Heart left ventricle (tissue), 16 donors: Measurements from ENCODE around the gene CSTPP1. TPM values are rescaled to one million over a fixed set of nuclear protein-coding genes. Genes with fewer than 3 reads are reported as not detected.

Source experiments
- ATAC-seq, 4 donors: fragments of 200-7000 bp; cut with Tn5 transposase; one replicate each; pipeline ENCODE4 v1.9.1; 2020 to 2022; ENCODE audit warnings: moderate library complexity in 4 of 4, mild to moderate bottlenecking in 3 of 4, moderate number of reproducible peaks in 1 of 4
- DNase-seq, 5 donors: peaks; one replicate each; pipeline ENCODE4 v3.0.0-alpha.2; 2020
- H3K27ac ChIP-seq, 12 donors: fragments of 200-600 bp; sonication (generic) in 4 of 12; one replicate each; pipeline versions ENCODE4 v1.5.0 to v1.8.0; 2016 to 2022; ENCODE audit warnings: mild to moderate bottlenecking in 2 of 12
- H3K27me3 ChIP-seq, 9 donors: fragments of 200-600 bp; sonication (generic) in 2 of 9; one replicate each; pipeline versions ENCODE4 v1.5.1 to v1.8.0; 2016 to 2022; ENCODE audit warnings: mild to moderate bottlenecking in 3 of 9
- H3K36me3 ChIP-seq, 9 donors: fragments of 200-600 bp; sonication (generic) in 2 of 9; one replicate each; pipeline versions ENCODE4 v1.5.0 to v1.8.0; 2018 to 2022; ENCODE audit warnings: mild to moderate bottlenecking in 2 of 9
- H3K4me1 ChIP-seq, 12 donors: fragments of 200-600 bp; sonication (generic) in 4 of 12; one replicate each; pipeline versions ENCODE4 v1.5.0 to v1.8.0; 2016 to 2022; ENCODE audit warnings: mild to moderate bottlenecking in 3 of 12
- H3K4me3 ChIP-seq, 12 donors: fragments of 200-600 bp; sonication (generic) in 4 of 12; one replicate each; pipeline versions ENCODE4 v1.5.0 to v1.8.0; 2017 to 2022; ENCODE audit warnings: mild to moderate bottlenecking in 9 of 12, moderate library complexity in 4 of 12
- H3K9me3 ChIP-seq, 12 donors: fragments of 200-600 bp; sonication (generic) in 4 of 12; one replicate each; pipeline versions ENCODE4 v1.5.0 to v1.8.0; 2016 to 2022; ENCODE audit warnings: mild to moderate bottlenecking in 1 of 12
- CTCF ChIP-seq, 12 donors: fragments of 200-600 bp; sonication (generic) in 4 of 12; IDR thresholded peaks; one replicate each; pipeline versions ENCODE4 v1.5.0 to v1.8.0; 2018 to 2022; ENCODE audit warnings: antibody characterized with exemption in 12 of 12, mild to moderate bottlenecking in 5 of 12
- POLR2A ChIP-seq, 2 donors: fragments of 450-650 bp; IDR thresholded peaks; one replicate each; pipeline ENCODE4 v1.6.1; 2017; ENCODE audit warnings: antibody characterized with exemption in 2 of 2, mild to moderate bottlenecking in 2 of 2, moderate library complexity in 2 of 2
- WGBS, 4 donors: extraction: QIAGEN DNeasy Blood & Tissue Kit in 2 of 4; methylation state at CpG; one replicate each; pipeline versions ENCODE4 v1.1.5 to v1.1.7; 2013 to 2018; 5-methylcytosine and 5-hydroxymethylcytosine counted together
- intact Hi-C, 10 donors: fragments of 100-400 bp; cut with DNase I; formaldehyde crosslinking; loops; one replicate each; pipeline versions ENCODE4 v1.11.1 to v1.14.2; 2022
- polyA plus RNA-seq, 2 donors: library from polyadenylated mRNA; stranded (reverse); fragments of 200-250 nt; gene quantifications; one replicate each; pipeline ENCODE4 v1.2.3, GENCODE V29; 2013
- total RNA-seq, 9 donors: library from RNA; depleted of rRNA in 2 of 9; stranded (reverse); fragments of >200 nt in 2 of 9; fragmentation: NEBNext Ultra II Directional in 3 of 9; extraction: Animal tissue kit (Norgen Biotek cat#: 25700) in 3 of 9; gene quantifications; one replicate each; pipeline versions ENCODE4 v1.1.0 to v1.2.4, GENCODE V29; 2016 to 2023
- donor health status: ischemic (EF 13 %, LVEDD 7.1; RV severe dilation, severe dysfunction).
- donor health status: healthy with polysubstance abuse.
- donor health status: DM: no; HTN: yes; CAD: no.
- donor health status: DM: no; HTN: no; CAD: no.
- donor health status: ischemic (EF 25% LVEDD 6.9; RV normal size, moderate dysfunction).
- donor health status: ischemic (EF 25% LVEDD 5.7; RV mildly dilated, moderate dysfunction).
- donor health status: healthy.
- donor health status: DM: yes; HTN: yes; CAD: no.
- donor health status: ischemic (EF 35%, LVEDD 5.7; RV mildly dilated, moderate dysfunction).
- donor health status: nonischemic (EF 11% LVEDD 7.7; RV severe dilation, severe dysfunction).
- donor health status: DM: yes; HTN: yes; CAD: no.
- donor health status: PGD.
- donor health status: ischemic (EF 29% LVEDD 5.4; RV normal size, mild dysfunction).
- donor health status: nonischemic (EF 23%, LVEDD 6.1; RV moderate dilation, normal function).

The CSTPP1 gene
- total and polyA plus RNA-seq, 11 donors, result 9.9 to 33.4 (median 14.7) TPM

- Histone ChIP-seq H3K27ac (no peak overlapping the region), H3K4me3 (no peak overlapping the region), H3K27me3 (no peaks in the 10 kb centered on the region), H3K9me3 (no peaks in the 10 kb centered on the region), H3K4me1 (peaks cover 0 to 12% (median 0%) of the 10 kb centered on the region in 12 donors), H3K36me3 (no peaks in the 10 kb centered on the region)
- intact Hi-C loops, result no loop called here
- ATAC-seq (no peak), DNase-seq (no peak)
- no peak for TF ChIP-seq POLR2A (IDR thresholded peaks at IDR 0.05)
- no peak for TF ChIP-seq CTCF (IDR thresholded peaks at IDR 0.05)
- WGBS, 4 donors, result 86 to 89% (median 87%) methylated on average over 5 of the region's 5 CpGs
Measured at GRCh38 chr11:46976182-46976854, 39.8 kb downstream of the CSTPP1 start.

- no peaks in the 10 kb centered on the region for H3K9me3 ChIP-seq
- peaks cover 0 to 12% (median 0%) of the 10 kb centered on the region in 12 donors for H3K4me1 ChIP-seq
- H3K4me3 ChIP-seq, result no peak overlapping the region
- H3K36me3 ChIP-seq, result no peaks in the 10 kb centered on the region
- 48 to 53% (median 52%) methylated on average over 7 of the region's 7 CpGs for whole genome bisulfite sequencing, 4 donors
- TF ChIP-seq POLR2A (IDR thresholded peaks at IDR 0.05), result no peak
- no peak for TF ChIP-seq CTCF (IDR thresholded peaks at IDR 0.05)
- no peaks in the 10 kb centered on the region for H3K27me3 ChIP-seq
- intact Hi-C loops, result no loop called here
- no peak for DNase-seq
- ATAC-seq, result peak in 3 of 4 donors; percentile 39 to 47 (median 46)
- no peak overlapping the region for H3K27ac ChIP-seq
Measured at GRCh38 chr11:46977038-46977813, 40.7 kb downstream of the CSTPP1 start.

DNA sequence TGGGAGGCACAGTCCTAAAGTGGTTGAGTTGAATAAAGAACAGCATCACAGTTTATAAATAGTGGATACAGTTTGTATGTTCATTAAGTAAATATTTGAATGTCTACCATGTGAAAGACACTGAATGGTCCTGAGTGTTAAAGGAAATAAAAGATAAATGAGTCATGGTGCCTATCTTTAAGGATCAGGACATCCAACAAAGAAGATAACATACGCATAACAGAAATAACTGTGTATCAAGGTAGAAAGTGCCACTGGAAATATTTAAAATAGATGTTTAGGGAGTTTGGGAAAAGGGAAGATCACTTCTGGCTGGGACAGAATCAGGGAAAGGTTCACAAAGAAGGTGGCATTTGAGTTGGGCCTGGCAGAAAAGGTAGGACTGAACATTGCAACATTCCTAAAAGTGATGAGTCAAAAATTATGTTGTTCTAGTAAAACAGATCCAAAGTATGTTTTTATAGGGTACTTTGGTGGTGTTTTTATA, 41.5 kb downstream of the CSTPP1 start:
- DNase-seq, result no peak
- TF ChIP-seq CTCF (IDR thresholded peaks at IDR 0.05), result no peak
- TF ChIP-seq POLR2A (IDR thresholded peaks at IDR 0.05), result no peak
- H3K36me3 ChIP-seq, result no peaks in the 10 kb centered on the region
- H3K9me3 ChIP-seq, result no peaks in the 10 kb centered on the region
- no peak overlapping the region for H3K4me3 ChIP-seq
- no peaks in the 10 kb centered on the region for H3K27me3 ChIP-seq
- intact Hi-C loops, result no loop called here
- 90 to 100% (median 96%) methylated on average over 1 of the region's 1 CpG for WGBS, 4 donors
- no peak overlapping the region for H3K27ac ChIP-seq
- no peak for ATAC-seq
- H3K4me1 ChIP-seq, result peaks cover 0 to 12% (median 0%) of the 10 kb centered on the region in 12 donors

GRCh38 chr11:46979358-46979757, 42.8 kb downstream of the CSTPP1 start:
- Histone ChIP-seq H3K4me3 (no peak overlapping the region), H3K27ac (no peak overlapping the region), H3K27me3 (no peaks in the 10 kb centered on the region), H3K36me3 (no peaks in the 10 kb centered on the region), H3K9me3 (no peaks in the 10 kb centered on the region), H3K4me1 (peaks cover 0 to 12% (median 0%) of the 10 kb centered on the region in 12 donors)
- TF ChIP-seq POLR2A (IDR thresholded peaks at IDR 0.05) (no peak), CTCF (IDR thresholded peaks at IDR 0.05) (no peak)
- ATAC-seq (no peak), DNase-seq (no peak)
- intact Hi-C loops, result no loop called here
- 85 to 95% (median 87%) methylated on average over 5 of the region's 5 CpGs for WGBS, 4 donors
